Skin of body (tissue), 2 donors: Measurements from ENCODE around the gene OR8B2. TPM values are rescaled to one million over a fixed set of nuclear protein-coding genes. Genes with fewer than 3 reads are reported as not detected.
"Not testable (repeated sequence)": the region's sequence is repeated elsewhere in the genome, so short reads cannot be mapped to it uniquely, and the experiment has no call there.

Experiments used
- DNase-seq: peaks from one replicate; lab custom pipeline; 2025; lab: John Stamatoyannopoulos, UW
- total RNA-seq: library from RNA; depleted of rRNA; stranded (reverse); fragments of >200 nt; gene quantifications from one replicate; pipeline ENCODE4 v1.2.3, GENCODE V29; 2014

The OR8B2 gene
- not detected for total RNA-seq

GRCh38 chr11:124384399-124384798 lies at the start of gene OR8B2:
Gene OR8B2, minus strand, starts transcription at chr11:124384499. Its CDS starts 1,156 bp downstream, at chr11:124383343.
- no peak for DNase-seq

DNA sequence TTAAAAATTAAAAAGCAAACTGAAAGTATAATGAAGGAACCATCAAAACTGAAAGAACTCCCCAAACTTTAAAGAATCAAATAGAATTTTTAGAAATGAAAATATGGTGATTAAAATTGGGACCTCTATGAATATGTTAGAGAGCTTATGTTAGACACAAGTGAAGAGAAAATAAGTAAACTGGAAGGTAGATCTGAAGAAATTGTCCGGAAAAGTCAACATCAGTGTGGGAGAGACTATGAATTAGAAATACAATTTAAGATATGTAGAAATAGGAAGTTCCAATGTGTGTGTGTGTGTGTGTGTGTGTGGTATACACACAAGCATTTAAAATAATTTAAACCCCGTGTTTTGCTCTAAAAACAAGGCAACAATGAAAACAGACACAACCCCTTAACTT lies 45.3 kb upstream of the OR8B2 start:
- no peak for DNase-seq

DNA sequence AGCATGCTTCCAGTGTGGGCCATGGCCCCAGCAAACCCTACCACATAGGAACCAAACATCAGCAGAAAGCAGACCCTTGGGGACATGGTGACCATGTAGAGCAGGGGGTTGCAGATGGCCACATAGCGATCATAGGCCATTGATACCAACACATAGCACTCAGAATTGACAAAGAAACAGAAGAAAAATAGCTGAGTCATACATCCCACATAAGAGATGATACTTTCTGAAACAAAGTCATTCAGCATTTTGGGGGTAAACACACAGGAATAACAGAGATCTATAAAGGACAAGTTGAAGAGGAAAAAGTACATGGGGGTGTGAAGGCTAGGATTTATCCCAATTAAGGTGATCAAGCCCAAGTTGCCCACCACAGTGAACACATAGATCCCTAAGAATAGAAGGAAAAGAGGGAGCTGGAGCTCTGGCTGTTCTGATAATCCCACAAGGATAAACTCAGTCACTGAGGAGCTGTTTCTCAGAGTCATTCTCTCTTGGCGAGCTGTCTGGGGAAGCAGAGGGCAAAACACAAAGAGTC lies 40.2 kb upstream of the OR8B2 start, which contains the start of gene OR8B4:
Gene OR8B4, minus strand, starts transcription at position 488 of the 538 bp plus-strand sequence. Its CDS starts 0 bp downstream, at position 488.
- no peak for DNase-seq

DNA sequence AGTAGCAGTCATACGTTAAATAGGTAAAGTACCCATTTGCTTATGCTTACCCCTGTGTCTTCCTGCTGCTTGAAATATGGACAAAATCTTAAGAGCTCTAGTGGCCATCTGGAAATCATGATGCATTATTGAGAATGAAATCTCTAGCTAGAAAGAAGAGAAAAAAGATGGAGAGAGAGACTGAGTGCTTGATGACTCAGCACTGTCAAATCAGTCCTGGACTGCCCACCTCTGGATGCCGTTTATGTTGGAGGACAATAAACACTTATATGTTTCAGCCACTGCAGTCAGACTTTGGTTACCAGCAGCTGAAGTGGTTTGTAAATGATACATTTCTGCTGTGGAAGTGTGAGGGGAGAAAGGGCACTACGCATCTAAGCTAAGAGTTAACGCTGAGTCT lies 36.7 kb upstream of the OR8B2 start:
- no peak for DNase-seq

DNA sequence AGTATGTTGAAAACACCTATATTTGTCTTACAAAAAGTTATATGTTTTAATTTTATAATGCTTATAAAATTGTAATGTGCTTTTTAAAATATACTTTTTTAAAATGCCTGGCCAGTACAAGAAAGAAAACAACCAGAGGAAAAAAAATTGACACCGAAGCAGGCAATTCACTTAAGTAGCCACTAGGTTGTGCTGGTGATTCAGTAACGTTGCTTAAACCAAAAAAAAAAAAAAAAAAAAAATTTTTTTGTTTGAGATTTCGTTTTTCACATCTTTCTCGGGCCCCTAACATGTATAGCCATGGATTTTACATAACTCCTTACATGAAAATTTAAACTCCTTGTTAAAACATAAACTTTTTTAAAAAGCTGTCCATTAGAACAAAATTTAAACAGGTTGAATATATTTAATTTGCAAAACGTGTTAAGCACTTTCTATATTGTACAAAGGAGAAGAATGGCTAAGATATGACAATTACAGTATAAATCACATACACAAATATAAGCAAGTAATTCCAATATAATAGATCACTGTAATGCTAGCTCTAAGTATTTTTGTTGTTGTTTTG lies 31.1 kb upstream of the OR8B2 start:
- peak; percentile 17 for DNase-seq

DNA sequence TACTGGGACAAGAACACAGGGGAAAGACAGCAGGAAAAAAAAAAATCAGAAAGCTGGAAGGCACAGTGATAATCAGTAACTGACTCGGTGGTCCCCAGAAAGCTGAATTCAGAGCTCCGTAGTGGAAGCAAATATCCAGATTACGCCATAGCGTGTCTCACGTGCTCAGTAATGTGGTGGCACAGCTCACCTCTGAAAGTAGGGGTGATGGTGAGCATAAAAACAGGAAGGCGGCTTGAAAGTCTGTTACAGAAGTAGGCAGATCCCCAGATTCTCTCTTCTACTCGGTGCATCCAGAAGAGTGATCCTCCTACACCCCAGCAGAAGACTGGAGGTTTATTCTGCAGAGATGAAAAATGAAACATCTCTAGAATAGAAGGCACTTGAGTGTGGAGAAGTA lies 25.6 kb upstream of the OR8B2 start:
- DNase-seq: no peak

DNA sequence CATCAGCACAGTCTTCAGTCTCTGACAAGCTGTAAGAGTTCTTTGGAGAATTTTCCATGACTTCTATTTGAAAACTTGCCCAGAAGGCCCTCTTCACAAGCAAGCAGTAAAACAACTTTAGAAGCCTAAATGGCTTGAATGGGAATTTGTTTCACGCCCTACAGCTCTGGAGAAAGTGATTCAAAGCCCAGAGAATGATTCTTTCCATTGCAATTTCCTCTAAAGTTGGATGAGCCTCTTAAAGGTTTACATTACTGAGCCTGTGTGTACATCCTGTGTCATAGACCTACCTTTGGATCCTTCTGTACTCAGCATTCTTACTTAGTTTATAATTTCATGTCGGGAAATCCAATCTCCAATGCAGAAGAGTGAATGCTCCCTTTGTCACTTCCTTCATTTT lies 21.3 kb upstream of the OR8B2 start:
- no peak for DNase-seq

- DNase-seq: not testable (repeated sequence)
Observed at GRCh38 chr11:124403186-124403585, 18.9 kb upstream of the OR8B2 start.

GRCh38 chr11:124402326-124402922 lies 18.1 kb upstream of the OR8B2 start:
- DNase-seq: no peak

GRCh38 chr11:124398924-124399323 lies 14.6 kb upstream of the OR8B2 start, which contains the start of gene OR8B3:
Gene OR8B3, minus strand, starts transcription at chr11:124399024. Its CDS starts 1,673 bp downstream, at chr11:124397351.
- DNase-seq: no peak

DNA sequence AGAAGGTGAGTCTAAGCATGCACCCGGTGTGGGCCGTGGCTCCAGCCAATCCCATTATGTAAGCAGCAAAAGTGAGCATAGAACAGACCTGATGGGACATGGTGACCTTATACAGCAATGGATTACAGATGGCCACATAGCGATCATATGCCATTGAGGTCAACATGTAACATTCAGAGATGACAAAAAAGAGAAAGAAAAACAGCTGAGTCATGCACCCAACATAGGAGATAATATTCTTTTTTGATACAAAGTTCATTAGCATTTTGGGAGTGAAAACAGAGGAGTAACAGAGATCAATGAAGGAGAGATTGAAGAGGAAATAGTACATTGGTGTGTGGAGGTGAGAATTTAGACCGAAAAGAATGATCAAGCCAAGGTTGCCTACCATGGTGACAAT lies 12.5 kb upstream of the OR8B2 start:
- DNase-seq: not testable (repeated sequence)

- DNase-seq: no peak
Observed at GRCh38 chr11:124394408-124394807, 10.1 kb upstream of the OR8B2 start.

DNA sequence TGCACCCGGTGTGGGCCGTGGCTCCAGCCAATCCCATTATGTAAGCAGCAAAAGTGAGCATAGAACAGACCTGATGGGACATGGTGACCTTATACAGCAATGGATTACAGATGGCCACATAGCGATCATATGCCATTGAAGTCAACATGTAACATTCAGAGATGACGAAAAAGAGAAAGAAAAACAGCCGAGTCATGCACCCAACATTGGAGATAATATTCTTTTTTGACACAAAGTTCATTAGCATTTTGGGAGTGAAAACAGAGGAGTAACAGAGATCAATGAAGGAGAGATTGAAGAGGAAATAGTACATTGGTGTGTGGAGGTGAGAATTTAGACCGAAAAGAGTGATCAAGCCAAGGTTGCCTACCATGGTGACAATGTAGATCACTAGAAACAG lies 1.4 kb downstream of the OR8B2 start:
- not testable (repeated sequence) for DNase-seq

DNA sequence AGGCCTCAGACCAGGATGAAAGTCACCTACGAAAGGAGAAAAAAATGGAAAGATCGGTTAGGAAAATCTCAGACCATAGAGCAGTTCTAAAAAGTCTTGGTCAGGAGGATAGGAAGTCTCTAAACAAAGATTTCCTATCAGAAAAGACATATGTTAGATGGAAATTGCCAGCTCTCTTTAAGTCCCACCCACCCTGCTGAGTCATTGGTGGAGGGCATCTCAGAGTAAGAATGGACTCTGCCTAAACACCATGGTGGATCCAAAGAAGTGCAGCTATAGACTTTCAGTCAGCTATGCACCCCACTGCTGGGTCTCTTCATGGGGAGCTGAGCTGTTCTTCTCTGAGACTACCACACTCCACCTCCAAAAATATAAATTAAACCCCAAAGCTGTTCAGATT lies 3.7 kb downstream of the OR8B2 start:
- DNase-seq: no peak

DNA sequence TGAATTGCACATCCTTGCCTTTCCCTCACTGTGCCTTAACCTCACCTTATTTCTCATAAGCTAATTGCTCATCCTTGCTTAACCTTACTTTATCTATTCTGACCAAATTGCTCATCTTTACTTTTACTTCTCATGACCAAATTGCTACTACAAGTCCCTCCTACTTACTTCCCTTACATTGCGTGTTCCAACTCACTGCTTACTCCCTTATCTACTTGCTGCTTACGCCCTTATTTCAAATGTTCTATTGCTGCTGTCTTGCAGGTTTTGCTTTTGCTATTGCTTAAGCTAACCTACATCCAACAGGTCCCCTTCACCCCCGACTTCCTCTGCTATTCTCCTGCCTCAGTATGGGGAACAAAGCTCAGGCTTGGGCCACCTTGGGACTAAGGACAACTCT lies 8.0 kb downstream of the OR8B2 start:
- no peak for DNase-seq

GRCh38 chr11:124359566-124359965 lies 24.7 kb downstream of the OR8B2 start:
- DNase-seq: no peak

DNA sequence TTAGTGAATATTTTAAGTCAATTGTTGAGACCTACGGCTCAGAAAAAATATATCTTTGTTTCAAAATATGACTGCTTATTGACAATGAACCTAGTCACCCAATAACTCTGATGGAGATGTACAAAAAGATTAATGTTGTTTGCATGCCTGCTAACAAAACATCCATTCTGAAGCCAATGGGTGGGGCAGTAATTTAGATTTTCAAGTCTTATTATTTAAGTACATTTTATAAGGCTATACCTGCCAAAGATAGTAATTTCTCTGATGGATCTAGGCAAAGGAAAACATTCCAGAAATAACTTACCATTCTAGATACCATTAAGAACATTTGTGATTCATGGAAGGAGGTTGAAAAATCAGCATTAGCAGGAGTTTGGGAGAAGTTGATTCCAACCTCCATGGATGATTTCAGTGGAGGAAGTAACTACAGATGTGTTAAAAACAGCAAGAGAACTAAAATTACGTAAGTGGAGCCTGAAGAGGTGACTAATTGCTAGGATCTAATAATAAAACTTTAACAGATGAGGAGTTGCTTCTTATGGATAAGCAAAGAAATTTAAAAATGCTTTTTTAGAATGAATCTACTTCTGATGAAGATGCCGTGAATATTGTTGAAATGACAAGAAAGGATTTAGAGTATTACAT lies 37.9 kb downstream of the OR8B2 start:
- DNase-seq: no peak

GRCh38 chr11:124344346-124344745 lies 40.0 kb downstream of the OR8B2 start:
- no peak for DNase-seq

DNA sequence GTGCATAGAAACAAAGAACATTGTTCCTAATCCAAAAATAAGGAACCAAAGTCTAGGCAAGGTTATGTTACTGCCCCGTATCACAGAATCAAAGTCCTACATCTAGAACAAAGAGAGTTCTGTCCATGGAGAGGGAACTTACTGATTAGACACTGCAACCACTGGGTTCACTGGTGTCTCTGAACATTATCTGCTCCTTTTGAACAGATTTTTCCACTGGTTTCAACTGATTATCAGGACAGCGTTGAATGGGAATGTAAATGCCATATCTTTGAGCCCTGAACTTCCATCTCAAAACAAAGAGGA lies 44.2 kb downstream of the OR8B2 start:
- no peak for DNase-seq

- DNase-seq: no peak
Observed at GRCh38 chr11:124339396-124340141, 44.7 kb downstream of the OR8B2 start.
